HG03342 (cell line): Measurements from ENCODE around the gene SF1.

Experiments used
- ATAC-seq: cut with Tn5 transposase; IDR thresholded peaks from one replicate; pipeline ENCODE4 v1.9.1; 2021; ENCODE audit warnings: mild to moderate bottlenecking, moderate library complexity; ENCODE audit not compliant: unreplicated experiment

Gene SF1

DNA sequence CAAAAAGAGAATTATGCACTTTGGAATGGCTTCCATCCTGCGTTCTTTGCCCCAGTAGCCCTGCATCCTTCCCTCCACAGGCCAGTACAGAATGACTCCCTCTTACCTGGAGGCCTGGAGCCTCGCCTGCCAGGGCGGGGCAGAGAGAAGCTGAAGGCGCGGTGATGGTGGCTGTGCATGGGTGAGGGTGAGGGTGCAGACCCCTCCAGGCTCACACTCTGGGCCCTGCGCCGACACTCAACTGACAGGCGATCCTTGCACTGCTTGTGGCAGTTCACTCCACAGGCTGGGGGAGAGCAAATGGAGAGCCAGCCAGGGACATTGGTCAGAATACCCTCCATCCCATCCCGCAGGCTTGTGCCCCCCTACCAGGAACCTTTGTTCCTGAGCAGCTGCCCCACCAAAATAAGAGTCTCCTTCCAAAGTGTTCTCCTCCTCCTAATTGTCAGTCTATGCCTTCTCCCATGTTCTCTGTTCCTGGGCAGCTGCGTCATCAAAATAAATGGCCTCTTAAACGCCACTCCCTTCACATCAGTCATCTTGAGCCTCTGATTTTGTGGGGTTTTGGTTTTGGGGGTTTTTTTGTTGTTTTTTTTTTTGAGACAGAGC lies 49.5 kb downstream of the SF1 start:
- no peak for ATAC-seq

- ATAC-seq = no peak
Observed at GRCh38 chr11:64726867-64727530, 51.3 kb downstream of the SF1 start.

- ATAC-seq = no peak
Observed at GRCh38 chr11:64726211-64726641, 52.1 kb downstream of the SF1 start.

DNA sequence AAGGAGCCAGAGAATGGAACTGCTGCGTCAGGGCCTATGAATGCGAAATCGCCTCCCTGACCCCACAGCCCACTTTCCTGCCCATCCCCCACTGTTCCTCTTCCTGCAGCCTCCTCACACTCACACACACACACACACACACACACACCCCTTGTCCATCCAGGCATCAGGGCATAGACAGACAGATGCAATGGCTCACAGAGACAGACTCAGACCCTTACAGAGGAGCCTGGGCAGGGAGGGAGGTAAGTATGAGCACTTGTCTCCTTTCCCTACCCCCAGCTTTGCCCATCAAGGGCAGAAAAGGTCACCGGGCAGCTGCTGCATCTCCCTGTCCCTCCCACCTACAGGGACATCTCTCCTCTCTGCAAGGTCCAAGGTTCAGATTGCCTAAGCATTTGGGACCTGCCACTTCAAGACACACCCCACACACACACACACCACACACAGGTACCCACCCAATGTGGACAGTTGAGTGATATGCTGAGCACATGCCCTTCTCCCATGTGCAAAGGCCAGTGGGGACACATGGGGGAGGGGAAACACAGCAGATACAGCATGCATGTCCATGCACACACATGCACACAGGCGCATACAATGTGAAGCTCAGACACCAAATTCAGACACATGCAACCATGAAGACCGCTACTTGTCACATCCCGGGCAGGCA lies 53.3 kb downstream of the SF1 start:
- ATAC-seq = no peak

DNA sequence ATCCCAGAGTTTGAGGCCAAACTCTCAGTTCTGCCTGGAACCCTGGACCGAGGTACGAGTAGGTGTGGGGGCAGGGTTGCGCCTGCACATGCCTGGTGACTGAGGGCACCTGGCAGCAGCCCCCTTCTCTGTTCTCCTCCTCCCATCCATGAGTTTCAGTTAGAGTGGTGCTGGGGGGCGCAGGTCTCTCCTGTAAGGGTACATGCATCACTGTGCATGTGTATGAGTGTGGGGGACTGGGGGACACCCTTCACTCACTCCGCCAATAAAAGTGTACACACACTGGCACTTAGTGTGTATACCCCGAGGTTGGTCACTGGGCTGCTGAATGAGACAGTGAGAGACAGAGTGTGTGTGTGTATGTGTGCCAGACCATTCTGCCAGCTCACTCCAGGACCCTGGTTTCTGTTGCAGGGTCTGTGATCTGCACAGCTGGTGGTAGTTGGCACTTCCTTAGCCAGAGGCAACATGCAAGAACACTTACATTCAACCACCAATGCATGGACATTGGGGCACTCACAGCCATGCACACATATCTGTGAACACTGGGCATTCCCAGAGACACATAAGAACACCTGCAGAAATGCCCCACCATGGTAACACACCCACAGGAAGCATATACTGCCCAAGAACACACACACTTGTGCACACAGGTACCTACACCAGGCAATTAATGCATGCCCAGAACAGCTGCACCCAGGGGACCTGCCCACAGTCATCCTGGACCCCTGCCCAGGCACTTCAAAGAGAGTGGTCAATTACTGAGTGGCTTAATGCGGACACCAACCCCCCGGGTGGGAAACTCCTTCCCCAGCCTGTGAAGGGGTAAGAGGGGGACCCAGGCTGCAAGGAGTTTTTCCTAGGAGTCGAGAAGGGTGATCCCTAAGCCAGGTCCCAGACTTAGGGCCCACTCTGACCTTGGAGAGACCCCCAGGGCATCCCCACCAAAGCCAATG lies 54.2 kb downstream of the SF1 start:
- peak; percentile 19 for ATAC-seq

- peak; percentile 79 for ATAC-seq
Observed at GRCh38 chr11:64723117-64723906, 55.0 kb downstream of the SF1 start, which contains the start of gene NRXN2. NRXN2 (minus strand) TSS chr11:64723197; CDS start chr11:64713699, 9,498 bp downstream.

GRCh38 chr11:64722141-64723065 lies 55.9 kb downstream of the SF1 start:
- no peak for ATAC-seq

DNA sequence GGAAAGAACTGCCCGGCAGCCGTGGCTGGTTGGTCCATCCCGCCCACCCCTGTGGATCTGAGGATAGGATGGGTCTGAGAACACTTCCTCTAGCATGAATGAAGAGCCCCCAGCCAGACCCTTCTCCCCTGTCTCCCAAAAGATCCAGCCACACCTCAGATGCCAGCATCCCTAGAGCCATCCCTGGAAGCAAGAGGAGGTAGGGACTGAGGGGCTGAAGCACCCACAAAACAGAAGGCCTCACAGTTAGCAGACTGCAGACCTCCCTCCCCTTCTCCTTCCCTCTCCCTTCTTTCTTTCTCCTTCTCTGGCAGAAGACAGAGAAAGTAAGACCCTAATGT lies 57.0 kb downstream of the SF1 start:
- ATAC-seq = no peak

- no peak for ATAC-seq
Observed at GRCh38 chr11:64720640-64721358, 57.5 kb downstream of the SF1 start.

GRCh38 chr11:64720167-64720566 lies 58.2 kb downstream of the SF1 start:
- no peak for ATAC-seq

DNA sequence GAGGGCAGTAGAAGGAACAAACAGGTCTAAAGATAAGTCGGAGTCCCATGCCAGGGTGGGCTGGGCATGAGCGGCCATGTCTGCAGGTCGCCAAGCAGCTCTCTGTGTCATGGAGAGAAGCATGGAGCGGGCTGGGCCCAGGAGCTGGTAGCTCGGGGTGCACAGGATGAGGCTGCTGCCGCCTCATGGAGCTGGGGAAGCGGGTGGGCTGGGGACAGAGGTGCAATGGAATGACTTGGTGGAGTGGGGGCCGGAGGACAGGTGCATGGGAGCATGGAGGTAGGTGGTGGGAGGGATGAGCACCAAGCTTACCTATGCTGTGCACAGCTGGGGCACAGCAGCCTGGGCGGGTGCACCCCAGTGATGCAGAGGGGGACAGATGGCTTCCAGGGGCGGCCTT lies 58.9 kb downstream of the SF1 start:
- ATAC-seq = no peak

- ATAC-seq = no peak
Observed at GRCh38 chr11:64718780-64719124, 59.6 kb downstream of the SF1 start.

- no peak for ATAC-seq
Observed at GRCh38 chr11:64718084-64718779, 60.1 kb downstream of the SF1 start.

- ATAC-seq = no peak
Observed at GRCh38 chr11:64717268-64717578, 61.1 kb downstream of the SF1 start.

DNA sequence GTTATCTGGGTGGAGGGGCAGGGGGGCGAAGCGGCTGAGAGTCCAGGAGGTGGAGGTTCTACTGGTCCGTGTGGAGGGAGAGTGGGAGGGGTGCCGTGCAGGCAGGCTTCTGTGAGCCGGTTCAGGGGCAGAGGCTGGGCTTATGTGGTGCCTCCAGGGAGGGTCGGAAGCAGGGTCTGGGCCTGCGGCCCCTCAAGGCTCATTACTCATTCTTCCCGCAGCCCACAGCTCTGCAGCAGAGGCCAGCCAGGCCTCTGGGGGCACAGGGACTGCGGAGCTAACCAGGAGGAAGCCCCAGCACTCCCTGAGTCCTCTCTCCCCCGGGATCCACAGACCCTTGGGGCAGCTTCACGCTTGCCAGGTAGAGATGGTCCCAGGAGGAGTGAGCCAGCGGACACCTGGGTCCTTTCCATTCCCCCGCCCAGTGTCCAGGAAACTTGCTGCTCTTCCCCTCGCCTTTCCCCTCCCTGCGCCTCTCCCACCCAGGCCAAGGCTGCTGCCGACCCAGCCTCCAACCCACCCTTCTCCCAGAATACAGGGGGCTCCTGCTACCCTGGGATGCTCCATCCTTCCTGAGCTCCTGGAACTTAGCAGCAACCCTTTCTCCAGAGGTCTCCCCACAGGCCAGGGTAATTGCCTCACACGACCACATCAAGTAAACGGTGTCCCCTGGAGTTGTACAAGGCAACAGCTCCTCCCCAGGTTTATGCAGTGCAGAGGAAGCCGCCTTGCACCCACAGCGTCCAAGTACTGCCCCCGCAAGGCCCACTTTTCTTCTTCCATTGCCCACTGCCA lies 61.7 kb downstream of the SF1 start:
- ATAC-seq = no peak

DNA sequence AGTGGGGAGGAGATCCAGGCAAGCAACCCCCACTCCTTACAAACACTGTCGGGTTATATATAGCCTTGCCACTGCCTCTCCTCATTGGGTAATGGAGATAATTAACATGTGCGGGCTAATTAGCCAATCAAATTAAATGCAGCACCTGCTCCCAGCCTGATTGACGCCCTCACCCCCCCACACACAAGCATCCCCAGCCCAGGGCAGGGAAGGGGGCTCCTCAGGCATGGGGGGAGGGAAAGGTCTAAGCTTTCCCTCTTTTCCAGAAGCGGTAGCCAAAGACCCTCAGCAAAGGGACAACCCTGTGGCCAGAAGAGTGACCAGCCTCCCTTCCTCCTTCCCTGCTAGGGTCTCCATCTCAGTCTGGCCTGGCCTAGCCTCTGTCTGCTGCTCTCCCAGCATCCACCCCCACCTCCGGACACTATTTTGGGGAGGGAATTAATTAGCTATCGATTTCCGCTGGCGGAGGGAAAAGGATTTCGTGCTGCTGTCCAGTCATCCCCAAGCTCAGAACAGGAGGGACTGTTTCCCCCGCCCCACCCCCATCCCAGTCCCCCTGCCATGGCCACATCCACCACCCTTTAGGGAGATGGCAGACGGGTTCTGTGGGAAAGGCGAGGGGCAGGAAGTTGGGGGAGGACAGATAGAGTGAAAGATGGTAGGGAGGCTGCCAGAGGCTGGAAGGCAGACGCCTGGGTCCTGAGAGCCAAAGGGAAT lies 62.4 kb downstream of the SF1 start:
- ATAC-seq = no peak

DNA sequence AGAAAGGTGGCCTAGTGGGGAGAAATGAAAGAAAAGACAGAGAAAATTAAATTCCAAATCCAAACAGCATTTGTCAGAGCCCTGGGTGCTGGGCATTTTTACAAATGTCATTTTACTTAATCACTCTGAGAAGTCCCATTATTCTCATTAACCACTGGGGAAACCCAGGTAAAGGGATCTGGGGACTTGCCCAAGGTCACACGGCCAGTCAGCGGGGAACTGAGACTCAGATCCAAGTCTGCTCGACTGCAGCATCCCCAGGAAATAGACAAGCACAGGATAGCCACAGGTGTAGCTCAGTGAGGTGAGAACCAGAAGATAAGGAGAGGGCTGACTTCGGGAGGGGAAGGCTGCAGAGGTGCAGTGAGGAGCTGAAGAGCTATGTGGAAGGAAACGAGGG lies 63.2 kb downstream of the SF1 start:
- no peak for ATAC-seq
